NCI-H1105 treated with DMSO at 0.1 percent for 48 hours (cell line): ENCODE data around the gene LCT.

Experiments used
- DNase-seq: peaks from one replicate; lab custom pipeline; 2025; lab: John Stamatoyannopoulos, UW

LCT gene

GRCh38 chr2:135742325-135742757 is 94.6 kb downstream of the LCT start:
- DNase-seq: peak; percentile 70

- peak; percentile 97 for DNase-seq
Measured at GRCh38 chr2:135741395-135742324, 95.3 kb downstream of the LCT start, which contains the start of gene UBXN4. TSS of gene UBXN4 (plus strand) at chr2:135741855. CDS start at chr2:135741930, 75 bp downstream.

GRCh38 chr2:135741043-135741394 is 96.0 kb downstream of the LCT start:
- DNase-seq: no peak

- no peak for DNase-seq
Measured at GRCh38 chr2:135740206-135740605, 96.8 kb downstream of the LCT start.
